RCC 7860 (cell line): Measurements from ENCODE around the gene FER.
"Not testable (repeated sequence)": the region's sequence is repeated elsewhere in the genome, so short reads cannot be mapped to it uniquely, and the experiment has no call there.

Experiments
- DNase-seq: peaks from one replicate; pipeline ENCODE4 v3.0.0-alpha.2; 2015; ENCODE audit warnings: low spot score
- FAIRE-seq: peaks from 2 replicates; lab custom pipeline; 2012; peaks lifted over from hg19 to GRCh38; lab: Jason Lieb, UNC

Gene FER

GRCh38 chr5:109164001-109164400 lies 416.3 kb downstream of the FER start:
- no peak for FAIRE-seq
- DNase-seq = no peak

GRCh38 chr5:109167586-109167985 lies 419.9 kb downstream of the FER start:
- DNase-seq (no peak), FAIRE-seq (no peak)

GRCh38 chr5:109168151-109168550 lies 420.5 kb downstream of the FER start:
- FAIRE-seq (no peak), DNase-seq (no peak)

- DNase-seq (no peak), FAIRE-seq (no peak)
Measured at GRCh38 chr5:109170629-109171350, 423.1 kb downstream of the FER start.

GRCh38 chr5:109171437-109172073 lies 423.9 kb downstream of the FER start:
- FAIRE-seq, DNase-seq: not testable (repeated sequence)

GRCh38 chr5:109173036-109173794 lies 425.5 kb downstream of the FER start:
- no peak for FAIRE-seq

GRCh38 chr5:109177227-109177626 lies 429.5 kb downstream of the FER start:
- no peak for DNase-seq
- no peak for FAIRE-seq

More at GRCh38 chr5:109173036-109173794, 425.5 kb downstream of the FER start:
- no peak for DNase-seq

- DNase-seq (no peak), FAIRE-seq (no peak)
Measured at GRCh38 chr5:109177782-109178181, 430.1 kb downstream of the FER start.

- FAIRE-seq (no peak), DNase-seq (no peak)
Measured at GRCh38 chr5:109180668-109181067, 433.0 kb downstream of the FER start.

GRCh38 chr5:109186759-109187158 lies 439.1 kb downstream of the FER start:
- no peak for FAIRE-seq
- no peak for DNase-seq

GRCh38 chr5:109191153-109191558 lies 443.5 kb downstream of the FER start:
- FAIRE-seq (no peak), DNase-seq (no peak)

- FAIRE-seq (no peak), DNase-seq (no peak)
Measured at GRCh38 chr5:109192027-109192426, 444.3 kb downstream of the FER start.

GRCh38 chr5:109192555-109193281 lies 445.0 kb downstream of the FER start:
- DNase-seq (no peak), FAIRE-seq (no peak)

- no peak for FAIRE-seq
- DNase-seq = no peak
Measured at GRCh38 chr5:109195667-109196066, 448.0 kb downstream of the FER start.

- DNase-seq (no peak), FAIRE-seq (no peak)
Measured at GRCh38 chr5:109196087-109196822, 448.6 kb downstream of the FER start.

- no peak for DNase-seq
- FAIRE-seq = no peak
Measured at GRCh38 chr5:109196823-109197160, 449.1 kb downstream of the FER start.

GRCh38 chr5:109199289-109199688 lies 451.6 kb downstream of the FER start:
- DNase-seq = no peak
- no peak for FAIRE-seq

- FAIRE-seq (no peak), DNase-seq (no peak)
Measured at GRCh38 chr5:109199799-109200620, 452.3 kb downstream of the FER start.

- FAIRE-seq = no peak
- no peak for DNase-seq
Measured at GRCh38 chr5:109215040-109215439, 467.3 kb downstream of the FER start.

GRCh38 chr5:109218818-109219217 lies 471.1 kb downstream of the FER start:
- FAIRE-seq = no peak
- DNase-seq = no peak
